Spinal cord (tissue), 10 donors: Measurements from ENCODE around the gene SOD2. TPM values are rescaled to one million over a fixed set of nuclear protein-coding genes. Genes with fewer than 3 reads are reported as not detected.
A peak's percentile ranks its signal among the peaks of the same experiment; 100 is the strongest.
"Not testable (repeated sequence)": the region's sequence is repeated elsewhere in the genome, so short reads cannot be mapped to it uniquely, and the experiment has no call there.

Experiments
- DNase-seq, 6 donors: peaks; one replicate each; pipeline versions ENCODE4 v3.0.0 to v3.0.0-alpha.2; 2013 to 2015; ENCODE audit warnings: low spot score in 6 of 6, low read depth in 4 of 6
- H3K27ac ChIP-seq: one replicate; pipeline ENCODE4 v1.5.1; 2013; ENCODE audit warnings: low read depth, low read length, control low read depth
- H3K27me3 ChIP-seq: one replicate; pipeline ENCODE4 v1.6.1; 2013; ENCODE audit warnings: low read length; ENCODE audit not compliant: control insufficient read depth, insufficient read depth
- H3K36me3 ChIP-seq: one replicate; pipeline ENCODE4 v1.6.1; 2013; ENCODE audit warnings: low read length; ENCODE audit not compliant: control insufficient read depth, insufficient read depth
- H3K4me1 ChIP-seq: one replicate; pipeline ENCODE4 v1.6.1; 2013; ENCODE audit warnings: low read length; ENCODE audit not compliant: control insufficient read depth, insufficient read depth
- H3K4me3 ChIP-seq: one replicate; pipeline ENCODE4 v1.5.1; 2013; ENCODE audit warnings: low read depth, low read length, control low read depth
- H3K9me3 ChIP-seq: one replicate; pipeline ENCODE4 v1.6.1; 2013; ENCODE audit warnings: low read length; ENCODE audit not compliant: control insufficient read depth, insufficient read depth
- WGBS: methylation state at CpG from one replicate; pipeline ENCODE4 v1.1.5; 2013; ENCODE audit warnings: missing lambda C conversion rate; ENCODE audit not compliant: insufficient coverage; 5-methylcytosine and 5-hydroxymethylcytosine counted together
- polyA plus RNA-seq, 2 donors: library from polyadenylated mRNA; unstranded; fragments of 120-200 nt; gene quantifications; one replicate each; pipeline ENCODE4 v1.2.1, GENCODE V29; 2013; ENCODE audit not compliant: insufficient read length in 2 of 2
- total RNA-seq, 2 donors: library from RNA; depleted of rRNA in 1 of 2; stranded (reverse); fragments of 120-200 nt in 1 of 2; fragments of >200 nt in 1 of 2; gene quantifications; one replicate each; pipeline versions ENCODE4 v1.2.3 to v1.2.4, GENCODE V29; 2013 to 2014
- donor health status: healthy.

The SOD2 gene
- total and polyA plus RNA-seq, 4 donors: 95.2 to 142 (median 111) TPM

DNA sequence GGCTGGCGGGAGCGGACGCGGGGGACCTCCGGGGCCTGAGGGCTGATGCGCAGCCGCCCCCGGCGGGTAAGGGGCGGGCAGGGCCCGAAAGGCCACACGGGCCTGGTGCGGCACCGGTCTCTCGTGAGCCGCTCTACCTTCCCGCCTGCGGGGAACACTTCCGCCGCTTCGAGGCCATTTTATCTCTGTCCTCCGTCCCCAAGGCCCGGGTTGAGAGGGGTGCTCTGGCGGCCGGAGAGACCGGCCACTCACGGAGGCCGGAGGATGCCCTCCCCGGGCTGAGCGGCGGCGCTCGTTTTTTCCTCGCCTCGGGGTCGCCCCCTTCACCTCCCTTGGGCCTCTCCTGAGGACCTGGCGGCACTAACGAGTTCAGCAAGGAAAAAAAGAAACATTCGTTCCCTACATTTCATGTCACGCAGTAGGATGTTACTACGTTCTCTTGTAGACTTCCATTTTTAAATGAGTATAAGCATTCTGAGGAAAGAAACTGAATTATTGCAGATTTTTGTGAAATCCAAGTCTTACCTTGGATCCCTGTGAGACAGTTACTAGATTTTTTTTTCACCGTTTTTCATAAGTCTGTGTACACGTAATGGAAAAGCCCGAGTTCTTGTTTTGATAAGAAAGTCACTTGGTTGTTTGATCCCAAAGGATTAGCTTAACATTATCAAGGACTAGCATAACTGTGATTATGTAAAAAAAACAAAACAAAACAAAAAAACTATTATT is 34.8 kb upstream of the SOD2 start:
- no peaks in the 10 kb centered on the region for H3K9me3 ChIP-seq
- H3K4me3 ChIP-seq: peak overlapping the region; percentile 96
- H3K27ac ChIP-seq: peak overlapping the region; percentile 96
- no peaks in the 10 kb centered on the region for H3K27me3 ChIP-seq
- 0% methylated on average over 36 of the region's 44 CpGs for WGBS
- peaks cover 6% of the 10 kb centered on the region for H3K4me1 ChIP-seq
- peaks cover 4% of the 10 kb centered on the region for H3K36me3 ChIP-seq
- DNase-seq: no peak

DNA sequence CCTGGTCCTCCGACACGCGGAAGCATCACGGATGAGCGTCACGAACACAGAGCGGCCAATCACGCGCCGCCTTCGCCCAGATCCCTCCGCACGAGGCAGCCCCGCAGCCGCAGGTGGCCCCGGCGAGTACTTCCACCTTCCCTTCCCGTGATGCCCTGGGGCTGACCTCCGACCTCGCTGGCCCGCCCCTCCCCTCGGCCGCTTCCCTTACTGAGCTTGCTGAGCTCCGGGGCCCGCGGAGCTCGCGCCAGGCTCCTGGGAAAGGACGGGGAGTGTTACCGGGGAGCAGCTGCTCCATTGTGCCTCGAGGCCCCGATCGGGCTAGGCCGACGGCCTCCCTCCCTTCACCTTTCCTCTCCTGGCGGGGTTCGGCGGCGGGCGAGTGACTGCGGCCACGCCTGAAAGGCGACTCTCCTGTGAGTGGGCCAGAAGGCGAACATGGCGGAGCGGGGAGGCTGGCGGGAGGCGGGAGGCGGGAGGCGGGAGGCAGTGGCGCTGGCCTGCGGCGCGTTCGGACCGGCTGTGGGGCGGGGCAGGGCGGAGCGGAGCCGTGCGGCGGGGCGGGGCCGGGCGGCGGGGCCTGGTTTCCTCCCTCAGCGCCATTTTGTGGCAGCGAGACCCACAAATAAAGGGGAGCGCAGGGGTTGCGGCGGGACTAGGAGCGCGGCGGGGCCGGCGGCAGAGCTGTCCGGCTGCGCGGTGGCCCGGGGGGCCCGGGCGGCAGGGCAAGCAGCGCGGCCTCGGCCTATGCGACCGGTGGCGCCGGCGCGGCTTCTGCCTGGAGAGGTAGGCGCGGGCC is 34.1 kb upstream of the SOD2 start, which contains the start of gene WTAP:
TSS of gene WTAP (plus strand) at position 589 of the 799 bp plus-strand sequence. CDS start 8,760 bp downstream, outside the sequence.
- Histone ChIP-seq H3K4me3 (peak within 1 kb of the TSS; percentile 96), H3K9me3 (no peaks in the 10 kb centered on the region), H3K36me3 (peaks cover 4% of the 10 kb centered on the region), H3K27ac (peak within 1 kb of the TSS; percentile 99), H3K4me1 (peaks cover 6% of the 10 kb centered on the region), H3K27me3 (no peaks in the 10 kb centered on the region)
- peak; percentile 89 to 99 (median 91) for DNase-seq
- WGBS: under 1% methylated on average over 88 of the region's 93 CpGs

DNA sequence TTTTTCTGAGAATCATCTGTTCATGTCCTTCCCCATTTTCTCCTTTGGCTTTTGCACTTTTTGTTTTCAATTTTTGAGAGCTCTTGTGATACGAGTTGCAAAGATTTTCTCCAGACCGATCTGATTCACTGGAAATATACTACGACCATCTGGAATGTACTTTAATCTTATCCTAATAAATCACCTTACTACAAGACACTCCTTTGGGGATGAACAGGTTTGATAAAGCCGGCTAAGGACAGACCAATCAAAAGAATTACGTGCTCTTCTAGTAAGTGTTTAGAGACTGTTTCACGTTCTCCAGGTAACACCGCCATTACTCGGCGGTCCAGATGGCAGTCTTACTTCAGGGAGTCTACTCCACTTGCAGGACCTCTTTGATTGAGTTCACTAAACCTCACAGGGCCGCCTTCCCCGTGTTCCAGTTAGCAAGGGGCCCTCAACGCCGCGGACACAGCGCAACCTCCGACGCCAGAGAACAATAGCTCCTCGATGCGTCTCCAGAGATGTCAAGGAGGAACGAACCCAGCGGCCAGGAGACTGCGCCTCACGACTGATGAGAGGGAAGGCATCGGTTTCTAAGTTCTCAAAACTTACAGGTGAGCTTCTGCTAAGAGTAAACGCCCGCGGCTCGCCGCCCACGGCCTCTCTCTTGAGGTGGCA is 33.3 kb upstream of the SOD2 start:
- DNase-seq: peak in 3 of 6 donors; percentile 21 to 82 (median 49)
- H3K4me3 ChIP-seq: peak overlapping the region; percentile 96
- under 1% methylated on average over 26 of the region's 30 CpGs for WGBS
- peaks cover 6% of the 10 kb centered on the region for H3K4me1 ChIP-seq
- H3K27ac ChIP-seq: peak overlapping the region; percentile 99
- H3K27me3 ChIP-seq: no peaks in the 10 kb centered on the region
- no peaks in the 10 kb centered on the region for H3K9me3 ChIP-seq
- H3K36me3 ChIP-seq: peaks cover 4% of the 10 kb centered on the region

DNA sequence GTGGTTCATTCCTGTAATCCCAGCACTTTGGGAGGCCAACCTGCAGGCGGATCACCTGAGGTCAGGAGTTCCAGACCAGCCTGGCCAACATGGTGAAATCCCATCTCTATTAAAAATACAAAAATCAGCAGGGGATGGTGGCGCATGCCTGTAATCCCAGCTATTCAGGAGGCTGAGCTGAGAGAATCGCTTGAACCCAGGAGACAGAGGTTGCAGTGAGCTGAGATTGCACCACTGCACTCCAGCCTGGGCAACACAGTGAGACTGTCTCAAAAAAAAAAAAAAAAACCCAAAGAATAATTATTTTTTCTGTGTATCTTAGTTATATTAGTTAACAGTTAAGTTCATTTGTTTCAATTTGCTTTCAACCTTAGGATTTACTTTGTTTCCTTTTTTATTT is 32.2 kb upstream of the SOD2 start:
- DNase-seq, H3K4me1 ChIP-seq, H3K36me3 ChIP-seq, H3K4me3 ChIP-seq, H3K9me3 ChIP-seq, H3K27ac ChIP-seq, H3K27me3 ChIP-seq: not testable (repeated sequence)
- 74% methylated on average over 2 of the region's 3 CpGs for WGBS

DNA sequence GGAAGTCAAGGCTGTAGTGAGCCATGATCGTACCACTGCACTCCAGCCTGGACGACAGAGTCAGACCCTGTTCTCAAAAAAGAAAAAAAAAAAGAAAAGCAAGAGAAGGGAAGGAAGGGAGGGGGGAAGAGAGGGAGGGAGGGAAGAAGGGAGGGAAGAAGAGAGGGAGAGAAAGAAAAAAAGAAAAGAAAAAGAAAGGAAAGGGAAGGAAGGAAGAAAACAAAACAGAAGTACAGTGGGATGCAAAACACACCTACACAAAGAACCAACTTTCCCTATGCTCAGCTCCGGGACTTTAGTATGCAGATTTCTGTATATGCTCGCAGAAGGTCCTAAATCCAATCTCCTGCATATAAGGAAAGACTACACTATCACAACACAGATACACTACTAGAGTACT is 31.7 kb upstream of the SOD2 start:
- Histone ChIP-seq H3K9me3 (no peaks in the 10 kb centered on the region), H3K27ac (no peak overlapping the region), H3K27me3 (no peaks in the 10 kb centered on the region), H3K4me1 (no peaks in the 10 kb centered on the region), H3K36me3 (no peaks in the 10 kb centered on the region), H3K4me3 (no peak overlapping the region)
- DNase-seq: no peak
- WGBS: 94% methylated on average over 2 of the region's 4 CpGs

DNA sequence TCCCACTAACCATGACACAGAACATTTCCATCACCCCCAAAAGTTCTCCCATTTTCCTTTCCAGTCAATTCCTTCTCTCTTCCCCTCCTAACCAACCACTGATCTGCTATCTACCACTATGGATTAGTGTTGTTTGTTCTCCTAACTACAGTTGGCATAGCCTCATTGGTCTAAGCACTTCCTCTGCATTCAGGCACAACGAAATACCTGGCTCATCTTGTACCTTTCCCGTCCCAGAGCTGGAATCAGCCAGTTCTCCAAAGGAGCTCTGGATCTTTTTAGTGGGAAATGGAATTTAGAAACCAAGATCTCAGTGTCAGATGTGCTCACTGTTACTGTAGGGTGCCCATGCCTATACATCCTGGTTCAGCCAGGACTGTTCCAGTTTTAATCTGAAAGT is 30.2 kb upstream of the SOD2 start:
- Histone ChIP-seq H3K4me1 (no peaks in the 10 kb centered on the region), H3K27me3 (no peaks in the 10 kb centered on the region), H3K27ac (no peak overlapping the region), H3K4me3 (no peak overlapping the region), H3K36me3 (no peaks in the 10 kb centered on the region), H3K9me3 (no peaks in the 10 kb centered on the region)
- WGBS: 100% methylated on average over 1 of the region's 2 CpGs
- DNase-seq: no peak

DNA sequence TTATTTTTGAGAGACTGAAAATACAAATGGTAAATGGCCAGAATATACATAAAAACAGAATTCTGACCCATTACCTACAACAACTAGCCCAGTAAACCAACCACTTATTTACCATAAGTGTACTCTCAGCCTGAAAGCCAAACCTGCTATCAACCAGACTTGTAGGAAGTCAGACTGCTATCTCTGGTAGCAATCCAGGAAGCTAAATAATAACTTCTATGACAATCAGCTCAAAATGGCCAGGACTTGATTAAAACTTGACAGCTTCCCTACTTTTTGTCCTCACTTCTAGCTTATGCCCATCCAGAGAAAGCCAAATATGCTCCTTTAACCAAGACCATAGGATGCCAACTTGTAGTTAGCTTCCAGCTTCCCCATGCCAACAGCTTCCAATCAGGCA is 29.6 kb upstream of the SOD2 start:
- DNase-seq: no peak
- H3K27ac ChIP-seq: no peak overlapping the region
- H3K4me3 ChIP-seq: no peak overlapping the region
- no peaks in the 10 kb centered on the region for H3K27me3 ChIP-seq
- H3K9me3 ChIP-seq: no peaks in the 10 kb centered on the region
- no peaks in the 10 kb centered on the region for H3K36me3 ChIP-seq
- H3K4me1 ChIP-seq: no peaks in the 10 kb centered on the region

DNA sequence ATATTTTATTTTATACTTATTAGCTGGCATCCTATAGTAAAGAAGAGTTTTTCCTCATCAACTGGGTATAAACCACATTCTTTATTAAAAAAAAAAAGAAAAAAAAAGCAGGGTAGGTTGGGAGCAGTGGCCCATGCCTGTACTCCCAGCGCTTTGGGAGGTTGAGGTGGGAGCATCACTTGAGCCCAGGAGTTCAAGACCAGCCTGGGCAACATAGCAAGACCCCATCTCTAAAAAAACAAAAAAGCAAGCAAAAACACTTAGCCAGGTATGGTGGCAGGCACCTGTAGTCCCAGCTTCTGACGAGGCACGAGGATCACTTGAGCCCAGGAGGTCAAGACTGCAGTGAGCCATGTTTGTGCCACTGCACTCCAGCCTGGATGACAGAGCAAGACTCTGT is 28.9 kb upstream of the SOD2 start:
- H3K9me3 ChIP-seq, H3K4me3 ChIP-seq, H3K36me3 ChIP-seq, H3K4me1 ChIP-seq, H3K27me3 ChIP-seq, DNase-seq, H3K27ac ChIP-seq: not testable (repeated sequence)
- 91% methylated on average over 2 of the region's 3 CpGs for WGBS

DNA sequence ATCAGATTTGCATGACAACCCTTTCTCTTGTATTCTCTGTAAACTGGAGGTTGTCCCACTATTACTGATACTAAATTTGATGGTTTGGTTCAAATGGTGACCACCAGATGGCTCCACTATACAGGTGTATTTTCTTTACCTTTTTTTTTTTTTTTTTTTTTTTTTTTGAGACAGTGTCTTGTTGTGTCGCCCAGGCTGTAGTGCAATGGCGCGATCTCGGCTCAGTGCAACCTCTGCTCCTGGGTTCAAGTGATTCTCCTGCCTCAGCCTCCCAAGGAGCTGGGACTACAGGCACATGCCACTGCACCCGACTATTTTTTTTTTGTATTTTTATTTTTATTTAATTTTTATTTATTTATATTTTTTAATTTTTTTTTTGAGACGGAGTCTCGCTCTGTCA is 27.7 kb upstream of the SOD2 start:
- H3K4me3 ChIP-seq: no peak overlapping the region
- H3K4me1 ChIP-seq: no peaks in the 10 kb centered on the region
- H3K27ac ChIP-seq: no peak overlapping the region
- no peaks in the 10 kb centered on the region for H3K27me3 ChIP-seq
- DNase-seq: peak in 2 of 6 donors; percentile 13 to 43
- H3K36me3 ChIP-seq: no peaks in the 10 kb centered on the region
- H3K9me3 ChIP-seq: no peaks in the 10 kb centered on the region
- 97% methylated on average over 6 of the region's 7 CpGs for WGBS
